HG03025 (cell line): ENCODE measurements around the gene TMBIM1.
"Not testable (repeated sequence)": the region's sequence is repeated elsewhere in the genome, so short reads cannot be mapped to it uniquely, and the experiment has no call there.

Experiments
- ATAC-seq: cut with Tn5 transposase; IDR thresholded peaks from one replicate; pipeline ENCODE4 v1.9.1; 2021; ENCODE audit warnings: mild to moderate bottlenecking, moderate library complexity; ENCODE audit not compliant: unreplicated experiment, low FRiP score

The TMBIM1 gene

DNA sequence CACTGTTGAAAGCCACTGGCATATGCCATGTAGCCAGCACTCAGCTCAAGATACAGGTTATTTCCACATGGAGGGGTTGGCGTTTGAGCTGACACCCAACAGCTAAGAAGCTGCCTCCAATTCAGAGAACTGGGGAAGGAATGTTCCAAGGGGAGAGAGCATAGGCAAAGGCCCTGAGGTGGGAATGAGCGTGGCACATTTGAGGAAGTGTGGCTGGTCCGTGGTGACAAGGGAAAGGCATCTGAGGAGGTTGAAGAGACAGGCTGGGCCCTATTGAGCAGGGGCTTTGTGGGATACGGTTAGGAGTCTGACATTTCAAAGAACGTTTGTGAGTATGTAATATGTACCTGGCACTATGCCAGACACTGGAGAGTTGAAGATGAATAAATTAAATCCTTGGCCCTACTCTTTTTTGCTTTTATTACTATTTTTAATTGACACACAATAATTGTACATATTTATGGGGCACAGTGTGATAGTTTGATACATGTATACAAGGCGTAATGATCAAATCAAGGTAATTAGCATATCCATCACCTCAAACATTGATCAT lies 27.6 kb upstream of the TMBIM1 start:
- ATAC-seq, result no peak

DNA sequence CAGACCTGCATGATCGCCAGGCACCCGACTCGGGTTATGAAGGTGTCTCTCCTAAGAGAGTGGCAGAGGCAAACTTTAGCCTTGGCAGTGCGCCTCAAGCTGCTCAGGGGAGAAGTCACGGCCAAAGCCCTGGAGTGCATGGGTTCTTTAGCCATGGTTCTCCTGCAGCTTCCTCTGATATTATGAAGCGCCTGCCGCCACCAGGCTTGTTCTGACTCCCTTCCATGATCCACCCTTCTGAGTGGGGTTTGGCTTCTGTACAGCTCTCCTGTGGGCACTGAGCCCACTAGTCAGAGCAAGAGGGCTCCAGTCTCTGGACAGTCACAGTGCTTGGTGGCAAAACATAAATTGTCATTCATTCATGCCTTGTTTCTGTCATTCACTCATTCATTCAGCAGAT lies 25.9 kb upstream of the TMBIM1 start:
- ATAC-seq, result no peak

DNA sequence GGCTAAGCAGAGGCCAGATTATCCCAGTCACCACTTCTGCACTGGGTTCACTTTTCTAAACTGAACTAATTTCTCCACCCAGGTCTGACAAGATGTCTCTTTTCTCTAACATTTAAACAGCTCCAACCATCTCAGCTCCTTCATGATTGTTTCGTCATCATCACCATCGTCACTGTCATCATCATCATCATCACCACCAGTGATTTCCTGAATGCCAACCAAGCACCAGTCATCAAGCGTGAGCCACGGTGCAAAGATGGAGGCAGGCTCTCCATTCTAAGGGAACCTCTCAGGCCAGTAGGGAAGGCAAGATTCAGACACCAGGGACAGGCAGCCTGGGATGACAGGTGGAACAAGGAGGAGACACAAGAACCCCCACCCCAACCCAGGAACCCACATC lies 25.5 kb upstream of the TMBIM1 start:
- ATAC-seq, result no peak

DNA sequence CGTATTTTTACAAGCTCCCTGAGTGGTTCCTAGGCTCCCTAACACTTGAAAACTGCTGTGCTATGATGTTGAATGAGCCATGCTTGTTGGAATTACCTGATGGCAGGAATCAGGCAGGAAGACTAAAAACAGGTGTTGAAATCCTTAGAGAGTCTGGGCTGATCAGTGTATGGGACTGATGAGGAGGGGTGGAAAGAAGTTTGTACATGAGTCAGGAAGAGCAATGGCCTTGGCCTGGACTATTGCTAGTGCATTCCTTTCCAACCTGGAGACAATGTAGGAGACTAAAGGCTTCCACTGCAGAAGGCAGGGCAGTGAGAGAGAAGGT lies 25.0 kb upstream of the TMBIM1 start:
- ATAC-seq, result no peak

DNA sequence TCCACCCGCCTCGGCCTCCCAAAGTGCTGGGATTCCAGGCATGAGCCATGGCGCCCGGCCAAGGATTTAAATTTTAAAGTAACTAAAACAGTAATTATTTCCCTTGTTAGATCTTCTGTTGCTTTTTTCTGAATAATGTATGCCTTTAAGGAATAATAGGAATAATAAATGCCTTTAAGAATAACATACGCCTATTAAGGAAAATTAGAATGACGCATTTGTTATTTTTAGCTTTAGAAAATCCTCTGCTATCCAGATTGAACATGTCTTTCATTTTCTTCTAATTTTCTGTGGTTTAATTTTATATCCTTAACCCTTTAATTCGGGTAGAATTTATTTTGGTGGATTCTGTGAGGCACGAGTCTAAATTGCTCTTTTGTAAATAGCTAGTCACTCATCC lies 23.1 kb upstream of the TMBIM1 start:
- ATAC-seq, result no peak

DNA sequence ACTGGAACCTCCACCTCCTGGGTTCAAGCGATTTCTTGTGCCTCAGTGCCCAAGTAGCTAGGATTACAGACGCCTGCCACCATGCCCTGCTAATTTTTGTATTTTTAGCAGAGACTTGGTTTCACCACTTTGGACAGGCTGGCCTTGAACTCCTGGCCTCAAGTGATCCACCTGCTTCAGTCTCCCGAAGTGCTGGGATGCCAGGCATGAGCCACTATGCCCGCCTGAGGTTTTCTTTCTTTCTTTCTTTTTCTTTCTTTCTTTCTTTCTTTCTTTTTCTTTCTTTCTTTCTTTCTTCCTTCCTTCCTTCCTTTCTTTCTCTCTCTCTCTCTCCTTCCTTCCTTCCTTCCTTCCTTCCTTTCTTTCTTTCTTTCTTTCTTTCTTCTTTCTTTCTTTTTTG lies 22.5 kb upstream of the TMBIM1 start:
- not testable (repeated sequence) for ATAC-seq

DNA sequence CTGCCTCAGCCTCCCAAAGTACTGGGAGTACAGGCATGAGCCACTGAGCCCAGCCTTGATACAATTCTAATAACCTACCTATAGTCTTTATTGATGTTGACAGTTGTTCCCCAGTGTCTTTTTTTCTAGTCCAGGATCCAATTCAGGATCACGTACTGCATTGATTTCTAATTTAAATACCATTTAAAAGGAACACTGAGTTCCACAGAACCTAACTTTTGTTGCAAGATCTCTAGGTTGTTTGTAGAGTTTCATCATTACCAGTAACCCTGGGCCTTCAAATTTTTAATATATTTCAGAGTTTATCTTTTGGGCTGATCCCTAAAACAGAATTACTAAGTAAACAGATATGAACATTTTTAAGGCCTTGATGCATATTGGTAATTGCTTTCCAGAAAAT lies 21.1 kb upstream of the TMBIM1 start:
- ATAC-seq, result no peak

DNA sequence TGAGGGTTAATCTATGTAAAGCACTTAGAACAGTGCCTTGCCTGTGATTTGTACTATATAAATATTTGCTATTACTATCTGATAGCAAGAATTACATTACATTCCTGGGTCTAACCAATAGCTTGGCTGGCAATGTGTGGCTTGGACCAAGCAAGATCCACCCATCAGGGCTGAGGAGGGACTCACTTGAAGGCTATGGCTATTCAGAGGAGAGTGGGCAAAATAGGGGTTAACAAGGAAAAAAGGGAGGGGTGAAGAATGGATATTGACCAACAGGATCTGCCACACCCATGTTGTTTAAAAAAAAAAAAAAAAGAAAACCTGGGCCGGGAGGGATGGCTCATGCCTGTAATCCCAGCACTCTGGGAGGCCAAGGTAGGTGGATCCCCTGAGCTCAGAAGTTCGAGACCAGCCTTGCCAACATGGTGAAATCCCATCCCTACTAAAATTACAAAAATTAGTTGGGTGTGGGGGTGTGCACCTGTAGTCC lies 20.0 kb upstream of the TMBIM1 start:
- no peak for ATAC-seq

DNA sequence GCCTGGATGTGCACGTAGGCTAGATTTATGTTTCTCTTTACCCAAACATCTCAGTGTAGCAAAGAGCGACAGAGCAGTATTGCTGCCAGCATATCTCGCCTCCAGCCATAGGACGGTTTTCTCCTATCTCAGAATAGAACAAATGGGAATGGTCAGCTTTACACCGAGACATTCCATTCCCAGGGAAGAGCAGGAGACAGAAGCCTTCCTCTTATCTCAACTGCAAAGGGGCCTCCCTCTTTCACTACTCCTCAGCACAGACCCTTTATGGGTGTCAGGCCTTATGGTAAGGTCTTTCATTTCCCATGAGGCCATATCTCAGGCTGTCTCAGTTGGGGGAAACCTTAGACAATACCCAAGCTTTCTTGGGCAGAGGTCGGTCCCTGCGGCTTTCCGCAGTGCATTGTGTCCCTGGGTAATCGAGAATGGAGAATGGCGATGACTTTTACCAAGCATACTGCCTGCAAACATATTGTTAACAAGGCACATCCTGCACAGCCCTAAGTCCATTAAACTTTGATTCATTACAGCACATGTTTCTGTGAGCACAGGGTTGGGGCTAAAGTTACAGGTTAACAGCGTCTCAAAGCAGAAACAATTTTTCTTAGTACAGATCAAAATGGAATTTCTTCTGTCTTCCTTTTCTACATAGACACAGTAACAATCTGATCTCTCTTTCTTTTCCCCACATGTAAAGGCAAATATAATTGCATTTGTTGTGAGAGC lies 19.4 kb upstream of the TMBIM1 start:
- ATAC-seq, result not testable (repeated sequence)

DNA sequence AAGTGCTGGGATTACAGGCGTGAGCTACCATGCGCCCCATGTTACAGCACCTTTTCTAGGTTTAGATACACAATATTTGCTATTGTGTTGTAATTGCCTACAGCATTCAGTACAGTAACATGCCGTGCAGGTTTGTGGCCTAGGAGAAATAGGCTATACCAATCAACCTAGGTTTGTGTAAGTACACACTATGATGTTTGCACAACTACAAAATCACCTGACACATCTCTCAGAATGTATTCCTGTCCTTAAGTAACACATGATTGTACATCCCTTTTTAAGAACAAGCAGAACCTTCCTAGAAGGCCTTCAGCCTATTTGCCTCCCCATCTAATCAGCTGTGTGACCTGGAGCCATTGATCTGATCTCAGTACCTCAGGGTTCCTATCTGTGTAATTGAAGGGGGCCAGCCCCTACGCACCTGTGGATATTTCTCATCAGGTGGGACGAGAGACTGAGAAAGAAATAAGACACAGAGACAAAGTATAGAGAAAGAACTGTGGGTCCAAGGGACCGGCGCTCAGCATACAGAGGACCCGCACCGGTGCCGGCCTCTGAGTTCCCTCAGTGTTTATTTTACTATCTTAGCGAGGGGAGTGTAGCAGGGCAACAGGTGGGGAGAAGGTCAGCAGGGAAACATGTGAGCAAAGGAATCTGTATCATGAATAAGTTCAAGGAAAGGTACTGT lies 18.7 kb upstream of the TMBIM1 start:
- ATAC-seq, result no peak

DNA sequence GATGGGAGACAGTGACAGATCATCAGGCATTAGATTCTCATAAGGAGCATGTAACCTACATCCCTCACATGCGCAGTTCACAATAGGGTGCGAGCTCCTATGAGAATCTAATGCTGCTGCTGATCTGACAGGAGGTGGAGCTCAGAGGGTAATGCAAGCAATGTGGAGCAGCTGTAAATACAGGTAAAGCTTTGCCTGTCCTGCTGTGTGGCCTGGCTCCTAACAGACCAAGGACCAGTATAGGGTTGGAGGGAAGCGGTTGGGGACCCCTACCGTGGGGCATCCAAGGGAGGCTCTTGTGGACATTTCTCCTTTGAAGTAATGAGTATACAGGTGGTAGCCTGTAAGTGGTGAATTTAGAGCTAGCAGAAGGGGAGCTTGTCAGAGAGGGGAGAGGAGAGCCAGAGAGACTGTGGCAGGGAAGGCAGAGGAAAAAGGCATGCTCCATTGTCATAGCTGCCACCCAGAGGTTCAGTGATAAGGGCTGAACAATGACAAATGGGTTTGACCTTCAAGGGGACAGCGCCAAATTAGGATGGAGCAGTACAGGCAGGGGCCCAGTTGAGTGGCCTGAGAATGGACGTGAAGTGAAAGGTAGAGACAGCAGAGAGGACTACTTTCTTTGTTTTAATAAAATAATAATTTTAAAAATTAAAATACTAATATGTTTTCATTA lies 15.2 kb upstream of the TMBIM1 start:
- no peak for ATAC-seq

DNA sequence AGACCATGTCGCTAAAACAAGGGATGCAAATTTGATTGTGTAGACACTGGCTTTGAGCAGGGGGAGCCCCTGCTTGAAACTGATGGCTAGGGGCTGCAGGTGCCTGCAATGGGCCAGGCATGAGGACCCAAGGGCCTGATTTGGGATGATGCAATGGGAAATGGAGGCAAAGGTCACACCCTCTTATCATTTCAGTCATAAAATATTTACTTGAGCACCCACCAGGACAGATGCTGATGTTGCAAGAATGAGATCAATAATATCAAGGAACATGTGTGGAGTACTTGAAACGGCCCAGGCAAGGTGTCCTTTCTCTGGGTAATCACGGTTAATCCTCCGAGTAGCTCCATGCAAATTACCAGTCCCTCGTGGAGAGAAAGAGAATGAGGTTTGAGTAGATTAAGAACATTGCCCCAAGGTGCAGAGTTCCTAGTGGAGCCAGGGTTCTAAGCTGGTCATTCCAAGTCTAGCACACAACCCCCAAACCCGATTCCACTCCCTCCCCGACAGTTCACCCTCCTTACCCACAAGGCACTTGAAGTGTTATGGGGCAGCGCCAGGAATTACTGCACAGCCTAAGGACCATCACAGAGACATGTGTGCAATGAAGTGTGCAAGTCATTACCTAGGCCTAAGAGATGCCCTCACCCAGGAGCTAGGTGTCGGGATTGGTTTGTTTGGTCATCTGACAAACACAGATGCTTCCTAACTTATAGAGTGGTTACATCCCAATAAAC lies 14.0 kb upstream of the TMBIM1 start:
- ATAC-seq, result no peak

DNA sequence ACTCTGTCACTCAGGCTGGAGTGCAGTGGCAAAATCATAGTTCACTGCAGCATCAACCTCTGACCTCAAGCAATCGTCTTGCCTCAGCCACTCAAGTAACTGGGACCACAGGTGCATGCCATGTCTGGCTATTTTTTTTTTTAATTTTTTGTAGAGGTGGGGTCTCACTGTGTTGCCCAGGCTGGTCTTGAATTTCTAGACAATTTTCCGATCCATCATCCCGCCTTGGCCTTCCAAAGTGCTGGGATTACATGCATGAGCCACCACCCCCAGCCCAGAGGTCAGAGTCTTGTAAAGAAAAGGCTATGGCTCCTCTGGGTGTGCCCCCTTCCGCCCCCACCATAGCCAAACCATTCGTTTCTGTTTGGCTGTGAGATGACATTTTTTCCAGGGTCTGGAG lies 13.1 kb upstream of the TMBIM1 start:
- no peak for ATAC-seq

DNA sequence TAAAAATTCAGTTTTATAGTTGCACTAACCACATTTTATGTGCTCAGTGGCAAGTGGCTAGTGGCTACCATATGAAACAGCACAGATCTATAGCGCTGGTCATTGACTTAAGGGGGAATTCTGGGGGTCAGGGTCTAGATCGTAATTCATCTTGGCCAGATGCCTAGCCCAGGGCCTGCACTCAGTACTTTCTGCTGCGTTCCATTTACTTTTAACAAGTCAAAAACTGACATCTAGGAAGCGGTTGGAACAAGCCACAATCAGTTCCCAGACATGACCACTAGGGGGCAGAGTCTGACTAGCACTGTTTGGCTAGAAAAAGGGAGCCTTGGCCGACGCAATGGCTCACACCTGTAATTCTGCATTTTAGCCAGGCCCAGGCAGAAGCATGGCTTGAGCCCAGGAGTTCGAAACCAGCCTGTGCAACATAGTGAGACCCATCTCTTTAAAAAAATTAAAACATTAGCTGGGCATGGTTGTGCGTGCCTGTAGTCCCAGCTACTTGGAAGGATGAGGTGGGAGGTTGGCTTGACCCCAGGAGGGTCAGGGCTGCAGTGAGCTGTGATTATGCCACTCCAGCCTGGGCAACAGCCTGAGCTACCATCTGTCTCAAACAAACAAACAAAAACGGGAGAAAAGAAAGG lies 9.0 kb upstream of the TMBIM1 start:
- ATAC-seq, result no peak

DNA sequence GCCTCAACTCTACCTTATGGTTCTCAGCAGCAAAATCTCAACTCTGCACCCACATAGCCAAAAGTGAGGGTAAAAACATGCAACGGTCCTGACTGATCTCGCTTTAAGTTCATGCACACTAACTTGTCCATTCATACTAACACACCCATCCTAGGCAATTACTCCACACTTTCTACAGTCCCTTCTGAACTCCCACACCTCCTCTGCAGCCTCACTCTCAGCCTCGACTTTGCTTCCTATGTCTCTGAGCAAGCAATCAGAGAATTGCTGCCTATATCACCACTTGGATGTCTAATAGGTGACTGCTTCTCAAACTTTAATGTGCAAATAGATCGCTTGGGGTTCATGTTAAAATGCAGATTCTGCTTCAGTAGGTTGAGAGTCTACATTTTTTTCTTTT lies 7.8 kb upstream of the TMBIM1 start:
- no peak for ATAC-seq

DNA sequence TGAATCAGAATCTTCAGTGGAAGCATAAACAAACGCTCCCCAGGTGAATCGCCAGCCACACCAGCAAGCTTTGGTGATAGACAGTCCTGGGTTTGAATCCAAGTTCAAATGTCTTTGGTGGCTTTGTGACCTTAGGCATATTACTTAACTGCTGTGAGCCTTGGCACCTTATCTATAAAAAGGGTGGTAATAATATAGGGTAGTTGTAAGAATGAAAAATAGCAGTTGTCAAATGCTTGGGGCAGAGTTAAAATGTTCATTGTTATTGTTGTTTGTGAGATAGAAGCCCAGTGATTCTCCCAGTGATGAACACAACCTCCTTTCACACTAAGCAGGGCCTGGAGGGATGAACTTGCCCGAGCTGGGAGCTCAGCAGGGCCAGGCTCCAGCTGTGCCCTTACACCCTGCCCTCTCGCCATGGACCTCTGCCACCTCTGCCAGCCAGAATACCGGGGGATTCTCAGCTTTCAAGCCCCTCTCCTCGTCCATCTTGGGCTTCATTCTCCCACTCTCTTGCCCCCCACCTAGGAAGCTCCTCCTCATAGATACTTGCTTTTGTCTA lies 6.1 kb upstream of the TMBIM1 start:
- no peak for ATAC-seq

DNA sequence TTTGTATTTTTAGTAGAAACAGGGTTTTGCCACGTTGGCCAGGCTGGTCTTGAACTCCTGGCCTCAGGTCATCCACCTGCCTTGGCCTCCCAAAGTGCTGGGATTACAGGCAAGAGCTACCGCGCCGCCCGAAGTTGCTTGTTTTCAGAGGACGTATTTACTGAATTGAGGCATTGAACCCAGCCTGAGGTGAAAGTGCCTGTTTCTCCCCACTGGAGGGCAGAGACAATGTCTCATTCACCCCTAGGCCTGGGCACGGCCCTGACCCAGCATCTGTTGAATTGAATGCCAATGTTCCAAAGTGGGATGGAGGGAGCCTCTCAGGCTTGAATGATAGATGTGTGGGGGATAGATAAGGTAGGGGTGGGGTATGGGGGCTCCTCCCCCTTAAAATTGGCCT lies 4.5 kb upstream of the TMBIM1 start:
- ATAC-seq, result no peak

DNA sequence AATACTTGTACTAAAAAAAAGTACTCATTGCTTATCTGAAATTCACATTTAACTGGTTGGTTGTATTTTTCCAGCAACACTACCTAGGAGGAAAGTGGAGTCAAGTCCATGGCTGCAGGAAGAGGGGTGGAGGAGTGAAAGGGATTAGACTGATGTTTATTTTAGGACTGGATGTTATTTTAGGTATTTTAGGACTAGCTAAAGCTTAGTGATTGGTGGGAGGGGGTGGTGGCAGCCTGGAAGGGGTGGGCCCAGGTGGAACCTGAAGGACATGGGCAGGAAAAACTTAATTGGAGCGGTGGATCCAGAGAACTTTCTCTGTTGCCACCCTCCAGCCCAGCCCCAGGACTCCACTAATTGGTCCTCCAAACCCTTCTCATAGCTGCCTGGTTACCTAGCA lies 3.9 kb upstream of the TMBIM1 start:
- ATAC-seq, result no peak

DNA sequence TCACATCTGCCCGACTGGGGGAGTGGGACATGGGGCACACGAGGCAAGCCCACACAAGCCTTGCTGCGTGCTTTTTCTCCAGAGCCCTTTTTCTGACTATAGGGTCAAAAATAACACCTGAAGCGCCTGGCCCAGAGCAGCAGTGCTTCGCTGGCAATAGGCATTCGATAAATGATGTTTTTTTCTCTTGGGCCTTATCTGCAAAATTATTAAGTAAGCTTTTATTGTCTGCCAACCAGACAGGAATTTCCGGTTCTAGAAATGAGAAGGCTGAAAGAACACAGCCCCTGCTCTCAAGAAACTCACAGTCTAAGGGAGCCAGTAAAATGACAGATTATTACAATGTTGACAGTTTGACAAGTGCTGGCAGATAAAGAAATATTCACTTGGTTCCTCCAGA lies 2.7 kb upstream of the TMBIM1 start:
- no peak for ATAC-seq

DNA sequence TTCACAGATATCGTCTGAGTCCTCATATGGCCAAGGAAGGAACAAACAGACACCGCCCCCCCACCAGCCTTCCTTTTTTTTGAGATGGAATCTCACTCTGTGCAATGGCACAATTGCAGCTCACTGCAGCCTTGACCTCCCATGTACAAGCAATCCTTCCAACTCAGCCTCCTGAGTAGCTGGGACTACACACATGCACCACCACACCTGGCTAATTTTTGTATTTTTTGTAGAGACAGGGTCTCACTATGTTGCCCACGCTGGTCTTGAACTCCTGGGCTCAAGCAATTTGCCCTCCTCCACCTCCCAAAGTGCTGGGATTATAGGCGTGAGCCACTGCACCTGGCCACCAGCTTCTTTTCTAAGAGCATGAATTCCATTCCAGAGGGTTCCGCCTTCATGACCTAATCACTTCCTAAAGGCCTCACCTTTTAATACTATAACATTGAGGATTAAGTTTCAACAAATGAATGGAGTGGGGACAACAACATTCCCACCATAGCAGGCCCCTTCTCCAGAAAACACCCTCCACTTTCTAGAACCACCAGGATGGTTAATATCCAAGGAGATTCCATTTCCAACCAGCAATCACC lies 2.2 kb upstream of the TMBIM1 start:
- ATAC-seq, result no peak
